ENCODE data around the gene DAO.
"Not testable (repeated sequence)": the region's sequence is repeated elsewhere in the genome, so short reads cannot be mapped to it uniquely, and the experiment has no call there.

GRCh38 chr12:108841825-108842224, 38.1 kb upstream of the DAO start:
- not testable (repeated sequence) for TF ChIP-seq POLR2A (IDR thresholded peaks at IDR 0.05; ENCODE audit: low read length); GATA1 (IDR thresholded peaks at IDR 0.05; ENCODE audit: low read depth, low read length)

Measured in erythroblast (primary cell).